GM12892 (cell line): ENCODE data around the gene NPAS1.
"Not testable (repeated sequence)": the region's sequence is repeated elsewhere in the genome, so short reads cannot be mapped to it uniquely, and the experiment has no call there.

Experiments
- POLR2A ChIP-seq: IDR thresholded peaks from 2 replicates; pipeline ENCODE4 v1.6.1; 2011; ENCODE audit warnings: low read depth, low read length, control low read depth
- POLR2AphosphoS5 ChIP-seq: IDR thresholded peaks from 2 replicates; pipeline ENCODE4 v1.6.1; 2011; ENCODE audit warnings: low read depth, low read length, control low read depth
- TAF1 ChIP-seq: IDR thresholded peaks from 2 replicates; pipeline ENCODE4 v1.6.1; 2011; ENCODE audit warnings: low read depth, mild to moderate bottlenecking, control low read depth, low read length, borderline replicate concordance

DNA sequence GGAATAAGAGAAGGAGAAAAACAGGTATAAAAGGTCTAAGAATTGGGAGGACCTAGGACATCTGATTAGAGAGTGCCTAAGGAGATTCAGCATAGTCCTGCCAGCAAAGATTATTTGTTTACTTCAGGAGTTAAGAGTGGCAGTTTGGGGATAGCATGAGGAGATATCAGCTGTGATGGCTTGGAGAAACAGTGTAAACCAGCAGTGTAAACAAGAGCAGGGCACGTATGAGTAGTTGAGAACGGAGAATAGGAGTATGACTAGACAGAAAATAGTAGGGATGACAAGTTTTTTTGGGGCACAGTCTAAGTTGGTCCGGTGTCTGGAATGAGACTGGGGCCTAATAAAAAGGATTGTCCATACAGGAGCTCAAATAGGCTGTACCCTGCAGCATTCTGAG lies 30.9 kb downstream of the NPAS1 start:
- TF ChIP-seq POLR2A, POLR2AphosphoS5, TAF1: not testable (repeated sequence)
